Mucosa of descending colon (tissue), 3 donors: Measurements from ENCODE around the gene MMP7. TPM values are rescaled to one million over a fixed set of nuclear protein-coding genes. Genes with fewer than 3 reads are reported as not detected.
A peak's percentile ranks its signal among the peaks of the same experiment; 100 is the strongest.

ENCODE experiments used
- ATAC-seq: fragments of 200-7000 bp; cut with Tn5 transposase; one replicate; pipeline ENCODE4 v1.9.1; 2020; ENCODE audit warnings: mild to moderate bottlenecking, moderate library complexity
- DNase-seq, 3 donors: peaks; one replicate each; pipeline ENCODE4 v3.0.0-alpha.2; 2020
- H3K36me3 ChIP-seq: fragments of 200-600 bp; one replicate; pipeline ENCODE4 v1.8.0; 2021; ENCODE audit warnings: low read depth, mild to moderate bottlenecking
- H3K4me1 ChIP-seq: fragments of 200-600 bp; one replicate; pipeline ENCODE4 v1.8.0; 2021; ENCODE audit warnings: low read depth, mild to moderate bottlenecking
- H3K4me3 ChIP-seq: fragments of 200-600 bp; one replicate; pipeline ENCODE4 v1.8.0; 2021; ENCODE audit warnings: mild to moderate bottlenecking
- H3K9me3 ChIP-seq: fragments of 200-600 bp; one replicate; pipeline ENCODE4 v1.8.0; 2021; ENCODE audit warnings: mild to moderate bottlenecking
- intact Hi-C, 2 donors: fragments of 100-400 bp; cut with DNase I in 1 of 2; cut with micrococcal nuclease in 1 of 2; formaldehyde crosslinking; loops; one replicate each; pipeline versions ENCODE4 v1.11.0 to v1.11.1; 2022; cut with DNase I, micrococcal nuclease
- total RNA-seq, 3 donors: library from RNA; stranded (reverse); fragmentation: NEBNext Ultra II Directional in 2 of 3; extraction: Animal tissue kit (Norgen Biotek cat#: 25700) in 2 of 3; gene quantifications; one replicate each; pipeline versions ENCODE4 v1.2.1 to v1.2.4, GENCODE V29; 2021 to 2023
- TF ChIP-seq, protein P1 (sequence below): fragments of 200-600 bp; IDR thresholded peaks from one replicate; pipeline ENCODE4 v1.8.0; 2022; ENCODE audit warnings: antibody characterized with exemption, mild to moderate bottlenecking
- donor health status: DM: no; HTN: no; CAD: no; lungs with moderate emphysema.
- donor health status: DM: no; HTN: no; CAD: no.
- donor health status: DM: no; HTN: yes; CAD: no.

The MMP7 gene
- total RNA-seq, 3 donors from 2014 or later = not detected

DNA sequence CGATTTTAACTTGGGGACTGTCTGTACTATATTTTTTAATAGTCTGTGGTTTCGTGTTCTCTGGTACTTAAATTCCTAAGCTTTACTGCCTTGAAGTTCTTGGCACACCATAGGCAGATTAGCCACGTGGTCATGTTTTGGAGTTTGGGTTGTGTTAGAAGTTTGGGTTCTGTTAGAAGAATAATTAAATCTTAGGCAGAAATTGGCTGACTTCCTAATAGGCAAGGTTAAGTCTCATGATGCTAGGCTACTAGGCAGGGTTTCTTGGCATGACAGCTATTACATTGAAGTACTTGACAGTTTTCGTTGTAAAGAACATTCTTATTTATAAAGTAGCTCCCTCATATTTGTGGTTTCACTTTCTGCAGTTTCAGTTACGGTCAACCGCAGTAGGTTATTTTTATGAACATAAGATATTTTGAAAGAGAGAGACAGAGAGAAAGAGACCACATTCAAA is 30.0 kb upstream of the MMP7 start:
- TF ChIP-seq, protein P1, sequence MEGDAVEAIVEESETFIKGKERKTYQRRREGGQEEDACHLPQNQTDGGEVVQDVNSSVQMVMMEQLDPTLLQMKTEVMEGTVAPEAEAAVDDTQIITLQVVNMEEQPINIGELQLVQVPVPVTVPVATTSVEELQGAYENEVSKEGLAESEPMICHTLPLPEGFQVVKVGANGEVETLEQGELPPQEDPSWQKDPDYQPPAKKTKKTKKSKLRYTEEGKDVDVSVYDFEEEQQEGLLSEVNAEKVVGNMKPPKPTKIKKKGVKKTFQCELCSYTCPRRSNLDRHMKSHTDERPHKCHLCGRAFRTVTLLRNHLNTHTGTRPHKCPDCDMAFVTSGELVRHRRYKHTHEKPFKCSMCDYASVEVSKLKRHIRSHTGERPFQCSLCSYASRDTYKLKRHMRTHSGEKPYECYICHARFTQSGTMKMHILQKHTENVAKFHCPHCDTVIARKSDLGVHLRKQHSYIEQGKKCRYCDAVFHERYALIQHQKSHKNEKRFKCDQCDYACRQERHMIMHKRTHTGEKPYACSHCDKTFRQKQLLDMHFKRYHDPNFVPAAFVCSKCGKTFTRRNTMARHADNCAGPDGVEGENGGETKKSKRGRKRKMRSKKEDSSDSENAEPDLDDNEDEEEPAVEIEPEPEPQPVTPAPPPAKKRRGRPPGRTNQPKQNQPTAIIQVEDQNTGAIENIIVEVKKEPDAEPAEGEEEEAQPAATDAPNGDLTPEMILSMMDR = no peak
- DNase-seq = no peak
- no peak overlapping the region for H3K4me3 ChIP-seq
- H3K4me1 ChIP-seq = no peaks in the 10 kb centered on the region
- ATAC-seq = peak; percentile 28
- no peaks in the 10 kb centered on the region for H3K9me3 ChIP-seq
- intact Hi-C loops = no loop called here
- H3K36me3 ChIP-seq = no peaks in the 10 kb centered on the region

DNA sequence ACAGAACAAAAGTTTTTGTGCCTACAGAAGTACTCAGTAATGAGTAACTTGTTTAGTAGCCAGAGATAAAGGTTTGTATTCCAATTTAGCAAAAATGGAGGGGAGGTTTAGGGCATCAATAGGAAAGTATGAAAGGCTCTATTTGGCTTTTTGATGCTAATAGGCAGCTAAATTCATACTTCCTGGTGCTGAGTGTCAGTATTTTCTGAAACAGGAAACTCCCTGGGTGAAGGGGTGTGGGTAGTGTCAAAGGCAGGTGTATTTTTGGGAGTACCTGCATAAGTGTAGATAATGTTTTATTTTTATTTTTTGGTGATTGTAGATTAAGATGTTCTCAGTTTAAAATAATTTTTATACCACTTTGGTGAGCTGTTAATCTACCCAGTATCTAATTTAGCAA is 29.3 kb upstream of the MMP7 start:
- intact Hi-C loops = no loop called here
- no peaks in the 10 kb centered on the region for H3K36me3 ChIP-seq
- H3K4me3 ChIP-seq = no peak overlapping the region
- ATAC-seq (peak; percentile 49), DNase-seq (no peak)
- H3K4me1 ChIP-seq = no peaks in the 10 kb centered on the region
- no peaks in the 10 kb centered on the region for H3K9me3 ChIP-seq
- TF ChIP-seq, protein P1 = no peak

DNA sequence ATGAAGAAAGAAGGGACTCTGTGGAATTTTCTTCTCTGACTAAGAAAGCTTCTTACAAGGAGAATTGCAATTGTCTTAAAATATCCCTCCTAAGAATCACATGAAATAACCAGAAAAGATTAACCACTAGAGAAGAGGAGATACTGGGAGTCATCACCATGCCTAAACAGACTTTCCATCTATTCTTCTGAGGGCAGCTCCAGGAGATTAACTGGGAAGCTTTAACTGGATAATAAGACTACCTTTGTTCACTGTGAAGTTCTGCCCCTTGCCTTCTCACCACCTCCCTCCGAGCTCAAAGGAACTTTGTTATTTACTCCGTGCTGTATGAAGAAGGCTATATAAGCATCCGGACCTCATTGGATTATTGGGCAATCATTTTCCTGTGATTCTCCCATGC is 24.5 kb upstream of the MMP7 start:
- no peak for ATAC-seq
- Histone ChIP-seq H3K4me3 (no peak overlapping the region), H3K36me3 (no peaks in the 10 kb centered on the region), H3K4me1 (no peaks in the 10 kb centered on the region), H3K9me3 (no peaks in the 10 kb centered on the region)
- intact Hi-C loops = no loop called here
- TF ChIP-seq, protein P1 = no peak
- no peak for DNase-seq

DNA sequence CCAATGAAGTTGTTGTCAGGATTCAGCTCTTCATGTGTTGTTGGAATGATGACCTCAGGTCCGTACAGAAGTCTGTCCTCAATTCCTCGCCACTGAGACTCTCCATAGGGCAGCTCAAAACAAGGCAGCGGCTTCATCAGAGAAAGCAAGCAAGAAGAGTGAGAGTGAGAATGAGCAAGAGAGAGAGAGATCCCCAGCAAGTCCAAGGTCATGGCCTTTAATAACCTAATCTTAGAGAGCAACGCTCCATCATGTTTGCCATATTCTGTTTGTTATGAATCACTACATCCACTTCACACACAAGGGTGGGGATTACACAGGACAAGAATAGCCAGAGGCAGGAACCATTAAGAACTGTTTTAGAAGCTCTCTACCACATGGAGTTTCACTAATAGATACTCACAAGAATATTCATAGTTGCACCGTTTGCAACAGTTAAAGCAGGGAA is 23.3 kb upstream of the MMP7 start:
- TF ChIP-seq, protein P1 = no peak
- Histone ChIP-seq H3K36me3 (no peaks in the 10 kb centered on the region), H3K4me3 (no peak overlapping the region), H3K9me3 (no peaks in the 10 kb centered on the region), H3K4me1 (no peaks in the 10 kb centered on the region)
- intact Hi-C loops = no loop called here
- peak; percentile 42 for ATAC-seq
- no peak for DNase-seq

DNA sequence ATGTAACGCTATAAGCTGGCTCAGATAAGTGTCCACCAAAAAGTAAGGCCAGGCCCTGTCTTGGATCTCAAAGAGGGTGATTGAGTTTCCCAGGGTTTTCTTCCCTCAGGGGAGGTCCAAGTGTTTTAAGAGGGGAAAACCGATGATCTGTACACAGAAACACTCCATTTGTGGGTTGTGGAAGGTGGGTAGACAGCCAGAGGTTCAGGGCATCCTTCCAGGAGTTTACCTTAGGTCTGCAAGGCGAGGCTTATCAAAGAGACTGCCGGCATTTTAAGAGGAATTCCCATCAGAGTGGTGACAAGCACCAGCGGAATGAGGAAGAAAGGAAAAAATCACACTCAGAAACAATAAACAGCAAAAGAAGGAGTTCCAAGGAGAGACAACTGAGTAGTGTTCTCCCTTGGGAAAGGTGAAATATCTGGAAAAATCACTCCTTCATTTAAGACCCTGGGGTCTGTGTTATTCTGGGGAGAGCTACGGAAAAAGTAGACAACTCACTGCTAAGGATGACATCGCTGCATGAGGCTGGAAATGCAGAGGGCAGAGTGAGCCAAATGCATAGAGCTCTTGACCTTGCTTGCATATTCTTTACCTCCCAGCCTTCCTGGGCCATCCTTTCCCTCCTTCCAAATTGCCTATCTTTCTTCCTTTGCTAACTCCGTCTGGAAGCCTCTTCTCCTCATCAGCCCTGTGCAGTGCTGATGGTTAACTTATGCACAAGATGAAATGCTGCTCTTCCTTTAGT is 22.1 kb upstream of the MMP7 start:
- no peaks in the 10 kb centered on the region for H3K4me1 ChIP-seq
- no peaks in the 10 kb centered on the region for H3K36me3 ChIP-seq
- H3K9me3 ChIP-seq = no peaks in the 10 kb centered on the region
- peak in 1 of 3 donors; percentile 26 for DNase-seq
- ATAC-seq = peak; percentile 90
- TF ChIP-seq, protein P1 = no peak
- intact Hi-C loops = no loop called here
- H3K4me3 ChIP-seq = no peak overlapping the region
